Measurements from ENCODE around the gene CFI.

DNA sequence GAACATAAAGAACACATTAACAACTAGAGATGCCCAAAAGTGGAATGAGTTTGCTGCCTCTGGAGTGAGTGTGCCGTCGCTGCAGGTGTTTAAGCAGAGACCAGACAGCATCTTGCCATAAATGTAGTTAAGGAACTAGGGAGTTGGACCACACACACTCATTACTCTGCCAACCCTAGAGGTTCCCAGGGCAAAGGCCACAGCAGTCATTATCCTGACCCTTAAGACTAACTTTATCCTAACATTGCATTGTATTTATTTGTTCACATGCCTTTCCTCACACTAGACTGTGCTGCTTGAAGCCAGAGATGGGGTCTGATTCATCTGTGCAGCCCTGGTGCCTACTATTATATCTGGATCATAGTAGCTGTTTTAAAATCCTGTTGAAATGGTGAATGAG is 55.1 kb downstream of the CFI start:
- TF ChIP-seq TAF1 (IDR thresholded peaks at IDR 0.05; ENCODE audit: borderline replicate concordance, insufficient read depth, low read length) (no peak), POLR2AphosphoS5 (IDR thresholded peaks at IDR 0.05; ENCODE audit: low read depth, low read length) (no peak)
- TF ChIP-seq, protein P1, sequence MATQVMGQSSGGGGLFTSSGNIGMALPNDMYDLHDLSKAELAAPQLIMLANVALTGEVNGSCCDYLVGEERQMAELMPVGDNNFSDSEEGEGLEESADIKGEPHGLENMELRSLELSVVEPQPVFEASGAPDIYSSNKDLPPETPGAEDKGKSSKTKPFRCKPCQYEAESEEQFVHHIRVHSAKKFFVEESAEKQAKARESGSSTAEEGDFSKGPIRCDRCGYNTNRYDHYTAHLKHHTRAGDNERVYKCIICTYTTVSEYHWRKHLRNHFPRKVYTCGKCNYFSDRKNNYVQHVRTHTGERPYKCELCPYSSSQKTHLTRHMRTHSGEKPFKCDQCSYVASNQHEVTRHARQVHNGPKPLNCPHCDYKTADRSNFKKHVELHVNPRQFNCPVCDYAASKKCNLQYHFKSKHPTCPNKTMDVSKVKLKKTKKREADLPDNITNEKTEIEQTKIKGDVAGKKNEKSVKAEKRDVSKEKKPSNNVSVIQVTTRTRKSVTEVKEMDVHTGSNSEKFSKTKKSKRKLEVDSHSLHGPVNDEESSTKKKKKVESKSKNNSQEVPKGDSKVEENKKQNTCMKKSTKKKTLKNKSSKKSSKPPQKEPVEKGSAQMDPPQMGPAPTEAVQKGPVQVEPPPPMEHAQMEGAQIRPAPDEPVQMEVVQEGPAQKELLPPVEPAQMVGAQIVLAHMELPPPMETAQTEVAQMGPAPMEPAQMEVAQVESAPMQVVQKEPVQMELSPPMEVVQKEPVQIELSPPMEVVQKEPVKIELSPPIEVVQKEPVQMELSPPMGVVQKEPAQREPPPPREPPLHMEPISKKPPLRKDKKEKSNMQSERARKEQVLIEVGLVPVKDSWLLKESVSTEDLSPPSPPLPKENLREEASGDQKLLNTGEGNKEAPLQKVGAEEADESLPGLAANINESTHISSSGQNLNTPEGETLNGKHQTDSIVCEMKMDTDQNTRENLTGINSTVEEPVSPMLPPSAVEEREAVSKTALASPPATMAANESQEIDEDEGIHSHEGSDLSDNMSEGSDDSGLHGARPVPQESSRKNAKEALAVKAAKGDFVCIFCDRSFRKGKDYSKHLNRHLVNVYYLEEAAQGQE (IDR thresholded peaks at IDR 0.05; ENCODE audit: insufficient read depth in 1 of 2, low read depth in 2 of 2, low read length in 2 of 2): no peak

Data from PFSK-1 (cell line).